H1 (cell line): Measurements from ENCODE around the gene VPS13D. TPM values are rescaled to one million over a fixed set of nuclear protein-coding genes. Genes with fewer than 3 reads are reported as not detected.

Experiments
- ATF2 ChIP-seq: IDR thresholded peaks from 2 replicates; pipeline ENCODE4 v1.6.1; 2012; ENCODE audit warnings: low read length, inconsistent platforms
- CHD7 ChIP-seq: fragments of 300-600 bp; sonication (generic); IDR thresholded peaks from 2 replicates; pipeline ENCODE4 v1.7.1; 2012; ENCODE audit warnings: low read length, moderate library complexity, mild to moderate bottlenecking, inconsistent platforms; ENCODE audit not compliant: insufficient replicate concordance
- EGR1 ChIP-seq: IDR thresholded peaks from 2 replicates; pipeline ENCODE4 v1.6.1; 2011; ENCODE audit warnings: low read depth, low read length, borderline replicate concordance
- polyA plus RNA-seq, 7 experiments: library from polyadenylated mRNA; depleted of rRNA in 3 of 7; stranded (reverse) in 5 of 7; unstranded in 2 of 7; fragments of >200 nt in 5 of 7; fragments of 200-250 nt in 2 of 7; gene quantifications; 1 replicate in 5 of 7; 2 replicates in 1 of 7; 4 replicates in 1 of 7; pipeline versions ENCODE4 v1.2.1 to v1.2.3, GENCODE V29; 2011 to 2013; ENCODE audit warnings: missing spikeins in 2 of 7, mixed read lengths in 2 of 7
- total RNA-seq: library from RNA; stranded (reverse); fragmentation: NEBNext Ultra II Directional; extraction: Animal tissue kit (Norgen Biotek cat#: 25700); gene quantifications from 2 replicates; pipeline ENCODE4 v1.2.1, GENCODE V29; 2021
- TF ChIP-seq, protein P1 (sequence below), 3 experiments: IDR thresholded peaks; 1 replicate in 2 of 3; 2 replicates in 1 of 3; pipeline versions ENCODE4 v1.5.1 to v1.6.1; 2011; ENCODE audit warnings: low read length in 3 of 3, mild to moderate bottlenecking in 3 of 3, inconsistent platforms in 2 of 3, low read depth in 1 of 3, moderate library complexity in 1 of 3; ENCODE audit not compliant: insufficient read depth in 1 of 3; ENCODE audit errors: control extremely low read depth in 1 of 3

The VPS13D gene
- total and polyA plus RNA-seq, 2 of the 8 experiments (the other 6 are each of a cell fraction or from before 2014, with no cell fraction given) = 10.9 to 31.2 TPM

GRCh38 chr1:12542616-12543592 lies 313.1 kb downstream of the VPS13D start (continued):
- TF ChIP-seq ATF2 (no peak), EGR1 (no peak), CHD7 (no peak)
- TF ChIP-seq, protein P1, sequence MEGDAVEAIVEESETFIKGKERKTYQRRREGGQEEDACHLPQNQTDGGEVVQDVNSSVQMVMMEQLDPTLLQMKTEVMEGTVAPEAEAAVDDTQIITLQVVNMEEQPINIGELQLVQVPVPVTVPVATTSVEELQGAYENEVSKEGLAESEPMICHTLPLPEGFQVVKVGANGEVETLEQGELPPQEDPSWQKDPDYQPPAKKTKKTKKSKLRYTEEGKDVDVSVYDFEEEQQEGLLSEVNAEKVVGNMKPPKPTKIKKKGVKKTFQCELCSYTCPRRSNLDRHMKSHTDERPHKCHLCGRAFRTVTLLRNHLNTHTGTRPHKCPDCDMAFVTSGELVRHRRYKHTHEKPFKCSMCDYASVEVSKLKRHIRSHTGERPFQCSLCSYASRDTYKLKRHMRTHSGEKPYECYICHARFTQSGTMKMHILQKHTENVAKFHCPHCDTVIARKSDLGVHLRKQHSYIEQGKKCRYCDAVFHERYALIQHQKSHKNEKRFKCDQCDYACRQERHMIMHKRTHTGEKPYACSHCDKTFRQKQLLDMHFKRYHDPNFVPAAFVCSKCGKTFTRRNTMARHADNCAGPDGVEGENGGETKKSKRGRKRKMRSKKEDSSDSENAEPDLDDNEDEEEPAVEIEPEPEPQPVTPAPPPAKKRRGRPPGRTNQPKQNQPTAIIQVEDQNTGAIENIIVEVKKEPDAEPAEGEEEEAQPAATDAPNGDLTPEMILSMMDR (IDR thresholded peaks at IDR 0.05; ENCODE audit: control extremely low read depth in 1 of 3, insufficient read depth in 1 of 3, low read depth in 1 of 3, low read length in 3 of 3) = no peak
